Left lobe of liver (tissue), 2 donors: Measurements from ENCODE around the gene ITPRID1. TPM values are rescaled to one million over a fixed set of nuclear protein-coding genes. Genes with fewer than 3 reads are reported as not detected.
"Not testable (repeated sequence)": the region's sequence is repeated elsewhere in the genome, so short reads cannot be mapped to it uniquely, and the experiment has no call there.

Experiments used
- ATAC-seq: fragments of 200-7000 bp; cut with Tn5 transposase; one replicate; pipeline ENCODE4 v1.9.1; 2020; ENCODE audit warnings: mild to moderate bottlenecking, moderate library complexity
- DNase-seq: peaks from one replicate; pipeline ENCODE4 v3.0.0-alpha.2; 2020; ENCODE audit warnings: low spot score
- total RNA-seq: library from RNA; stranded (reverse); gene quantifications from one replicate; pipeline ENCODE4 v1.2.1, GENCODE V29; 2021
- donor health status: DM: no; HTN: no; CAD: no; lungs with moderate emphysema.
- donor health status: DM: no; HTN: yes; CAD: no.

ITPRID1 gene
- total RNA-seq, 1 donor from 2014 or later = not detected

DNA sequence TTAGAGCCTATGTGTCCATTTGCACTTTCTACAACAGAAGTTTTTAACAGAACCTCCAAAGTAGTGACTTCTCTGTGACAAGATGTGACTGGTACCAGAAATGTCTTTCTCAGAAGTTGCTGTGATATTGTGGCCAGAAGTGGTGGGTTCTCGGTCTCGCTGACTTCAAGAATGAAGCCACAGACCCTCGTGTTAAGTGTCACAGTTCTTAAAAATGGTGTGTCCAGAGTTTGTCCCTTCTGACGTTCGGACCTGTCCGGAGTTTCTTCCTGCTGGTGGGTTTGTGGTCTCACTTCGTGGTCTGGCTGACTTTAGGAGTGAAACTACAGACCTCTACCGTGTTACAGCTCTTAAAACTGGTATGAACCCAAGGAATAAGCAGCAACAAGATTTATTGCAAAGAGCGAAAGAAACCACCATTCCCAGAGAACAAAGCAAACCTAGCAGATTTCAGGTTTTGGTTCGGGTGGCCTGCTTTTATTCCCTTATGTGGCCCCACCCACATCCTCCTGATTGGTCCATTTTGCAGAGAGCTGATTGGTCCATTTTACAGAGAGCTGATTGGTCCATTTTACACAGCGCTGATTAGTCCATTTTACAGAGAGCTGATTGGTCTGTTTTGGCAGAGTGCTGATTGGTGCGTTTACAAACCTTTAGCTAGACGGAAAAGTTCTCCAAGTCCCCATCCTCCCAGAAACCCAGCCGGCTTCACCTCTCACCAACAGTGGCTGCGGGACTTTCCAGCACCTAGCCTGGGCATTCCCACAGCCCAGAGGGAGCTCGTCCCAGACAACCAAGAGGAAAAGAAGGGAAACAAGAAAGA lies 3.0 kb downstream of the ITPRID1 start:
- ATAC-seq = no peak

GRCh38 chr7:31517513-31517912 lies 3.6 kb downstream of the ITPRID1 start:
- ATAC-seq (no peak), DNase-seq (no peak)

More for the DNA sequence above, 3.0 kb downstream of the ITPRID1 start:
- DNase-seq = no peak

- DNase-seq (no peak), ATAC-seq (no peak)
Measured at GRCh38 chr7:31518766-31519165, 4.9 kb downstream of the ITPRID1 start.

GRCh38 chr7:31521336-31522010 lies 7.6 kb downstream of the ITPRID1 start:
- DNase-seq (no peak), ATAC-seq (no peak)

- DNase-seq (no peak), ATAC-seq (no peak)
Measured at GRCh38 chr7:31526864-31527263, 13.0 kb downstream of the ITPRID1 start.

- DNase-seq (no peak), ATAC-seq (no peak)
Measured at GRCh38 chr7:31529103-31529502, 15.2 kb downstream of the ITPRID1 start.

DNA sequence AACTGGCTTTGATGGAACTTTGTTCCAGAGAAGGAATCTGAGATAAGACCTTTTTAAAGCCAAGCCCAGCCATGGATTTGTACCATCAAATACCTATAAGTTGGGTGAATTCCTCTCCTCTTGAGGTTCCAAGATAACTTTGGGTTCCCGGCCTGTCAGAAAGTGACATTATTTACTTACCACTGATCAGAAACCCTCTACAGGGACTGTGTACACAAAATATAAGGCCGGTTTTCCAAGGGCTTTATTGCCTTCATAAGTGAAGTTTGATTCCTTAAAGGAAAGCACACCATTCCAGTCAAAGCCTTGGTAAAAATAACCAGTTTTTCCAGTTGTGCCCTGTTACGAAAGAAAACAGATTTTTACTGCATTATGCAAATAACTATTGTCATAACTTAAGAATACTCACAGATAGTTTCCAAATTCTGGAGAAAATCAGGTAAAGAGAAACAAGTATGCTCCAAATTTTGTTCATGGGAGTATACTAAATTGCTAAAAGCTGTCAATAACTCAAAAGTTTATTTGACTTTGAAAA lies 26.8 kb downstream of the ITPRID1 start:
- DNase-seq, ATAC-seq: not testable (repeated sequence)

GRCh38 chr7:31545549-31545948 lies 31.7 kb downstream of the ITPRID1 start:
- no peak for DNase-seq
- no peak for ATAC-seq

- ATAC-seq = no peak
- DNase-seq = no peak
Measured at GRCh38 chr7:31549611-31550010, 35.7 kb downstream of the ITPRID1 start.

DNA sequence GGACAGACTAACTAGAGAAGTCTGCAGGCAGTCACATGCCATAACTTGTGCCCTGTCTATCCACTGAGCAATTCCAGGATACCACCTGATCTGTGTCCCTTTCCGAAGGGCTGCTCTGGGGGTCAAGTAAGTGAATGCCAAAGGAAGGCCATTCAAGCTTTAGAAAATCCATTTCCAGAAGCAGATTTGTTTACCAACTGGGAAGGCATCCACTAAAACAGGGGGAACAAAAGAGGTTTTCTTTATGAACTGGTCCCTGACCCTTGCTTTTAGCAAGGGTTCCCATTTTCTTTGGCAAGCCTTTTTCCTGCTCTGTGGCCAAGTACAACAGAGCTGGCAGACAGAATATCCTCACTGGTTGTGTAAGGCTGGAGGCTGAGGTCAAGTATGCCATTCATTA lies 36.5 kb downstream of the ITPRID1 start:
- DNase-seq = no peak
- no peak for ATAC-seq

- ATAC-seq (no peak), DNase-seq (no peak)
Measured at GRCh38 chr7:31553661-31554081, 39.8 kb downstream of the ITPRID1 start.

- DNase-seq (no peak), ATAC-seq (no peak)
Measured at GRCh38 chr7:31562002-31562401, 48.1 kb downstream of the ITPRID1 start.

DNA sequence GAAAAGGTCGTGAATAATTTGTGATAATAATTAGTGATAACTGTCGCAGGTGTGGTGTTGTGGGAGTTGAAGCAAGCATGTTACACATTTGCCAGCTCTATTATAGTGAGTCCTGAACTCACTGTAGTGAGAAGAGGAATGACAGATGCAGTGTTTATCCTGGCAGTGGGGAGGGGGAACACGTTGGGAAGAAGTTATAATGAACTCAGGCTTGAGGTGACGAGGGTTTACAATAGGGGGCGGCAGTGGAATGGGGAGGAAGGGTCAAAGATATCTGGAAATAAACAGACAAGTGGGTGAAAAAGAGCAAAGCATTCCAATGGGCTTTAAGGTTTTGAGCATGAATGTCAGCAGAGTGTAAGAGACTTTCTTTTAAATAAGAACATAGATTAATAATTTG lies 49.6 kb downstream of the ITPRID1 start:
- no peak for ATAC-seq
- DNase-seq = no peak

DNA sequence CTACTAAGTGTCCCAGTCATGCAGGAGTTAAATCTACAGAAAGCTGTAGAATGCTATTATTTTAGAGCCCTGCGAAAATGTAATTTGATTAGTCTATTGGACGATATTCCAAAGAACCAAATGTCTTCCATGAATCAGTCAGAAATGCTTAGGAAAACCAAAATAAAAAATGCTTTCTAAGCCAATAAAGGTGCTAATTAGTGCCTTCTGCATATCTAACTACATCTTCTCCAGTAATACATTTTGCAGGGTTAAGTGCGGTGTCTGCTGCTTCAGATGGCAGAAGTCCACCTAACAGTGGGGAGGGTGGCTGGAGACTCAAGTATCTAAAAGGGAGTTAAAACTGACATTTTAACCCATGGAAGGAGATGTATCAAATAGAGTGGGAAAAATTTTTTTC lies 50.1 kb downstream of the ITPRID1 start:
- no peak for DNase-seq
- ATAC-seq = no peak

- DNase-seq (no peak), ATAC-seq (no peak)
Measured at GRCh38 chr7:31564661-31565060, 50.8 kb downstream of the ITPRID1 start.

- ATAC-seq = no peak
- DNase-seq = no peak
Measured at GRCh38 chr7:31569528-31569927, 55.6 kb downstream of the ITPRID1 start.

DNA sequence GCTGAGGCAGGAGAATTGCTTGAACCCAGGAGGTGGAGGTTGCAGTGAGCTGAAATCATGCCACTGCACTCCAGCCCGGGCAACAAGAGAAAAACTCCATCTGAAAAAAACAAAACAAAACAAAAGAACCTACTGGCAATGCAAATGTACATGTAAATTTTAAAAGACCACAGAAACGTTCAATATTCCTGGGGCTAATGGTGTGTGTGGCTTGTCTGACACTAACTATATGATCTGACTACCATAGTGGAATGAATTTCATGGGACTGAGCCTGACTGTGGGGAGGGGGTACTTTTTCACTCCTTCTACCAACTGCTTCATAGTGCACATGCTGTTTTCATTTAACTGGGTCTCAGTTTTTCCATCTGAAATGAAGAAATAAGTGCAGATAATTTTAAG lies 69.6 kb downstream of the ITPRID1 start:
- no peak for ATAC-seq

GRCh38 chr7:31583942-31584341 lies 70.1 kb downstream of the ITPRID1 start:
- ATAC-seq (no peak), DNase-seq (no peak)

More for the DNA sequence above, 69.6 kb downstream of the ITPRID1 start:
- DNase-seq = no peak

DNA sequence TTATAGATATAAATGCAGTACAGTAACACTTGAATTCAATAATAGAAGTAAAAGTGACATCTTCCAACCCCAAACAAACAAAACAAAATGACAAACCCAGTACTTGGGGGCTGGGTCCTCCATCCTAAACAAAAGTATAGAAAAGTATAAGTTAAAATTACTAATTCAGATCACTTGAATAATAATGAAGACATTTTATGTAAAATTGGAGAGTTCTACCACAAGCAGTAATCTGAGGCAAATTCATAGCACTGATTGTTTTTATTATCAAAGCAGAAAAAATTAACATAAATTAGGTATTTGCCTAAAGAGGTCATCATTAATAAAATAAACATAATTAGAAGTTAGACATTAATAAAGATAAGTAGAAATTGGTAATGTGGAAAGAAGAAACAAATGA lies 81.5 kb downstream of the ITPRID1 start:
- ATAC-seq = no peak
- DNase-seq = no peak

- ATAC-seq (no peak), DNase-seq (no peak)
Measured at GRCh38 chr7:31602041-31602625, 88.2 kb downstream of the ITPRID1 start.

DNA sequence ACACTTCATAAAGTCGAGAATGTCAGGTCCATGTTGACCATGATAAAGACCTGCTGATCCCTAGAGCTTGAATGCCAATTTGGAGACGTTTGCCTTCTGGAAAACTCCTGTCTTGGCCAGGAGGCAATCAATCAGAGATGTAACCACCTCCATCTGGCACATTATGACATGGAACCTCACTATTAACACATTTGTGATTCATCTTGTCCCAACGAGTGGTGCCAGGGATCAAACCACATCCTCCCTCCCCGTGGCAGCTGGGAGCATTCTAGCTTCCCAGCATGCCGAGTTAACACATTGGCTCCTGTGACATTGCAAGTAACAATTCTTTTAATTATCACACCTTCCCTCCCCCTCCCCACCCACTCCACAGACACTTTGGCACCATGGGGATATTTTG lies 89.2 kb downstream of the ITPRID1 start:
- no peak for DNase-seq
- ATAC-seq = no peak

DNA sequence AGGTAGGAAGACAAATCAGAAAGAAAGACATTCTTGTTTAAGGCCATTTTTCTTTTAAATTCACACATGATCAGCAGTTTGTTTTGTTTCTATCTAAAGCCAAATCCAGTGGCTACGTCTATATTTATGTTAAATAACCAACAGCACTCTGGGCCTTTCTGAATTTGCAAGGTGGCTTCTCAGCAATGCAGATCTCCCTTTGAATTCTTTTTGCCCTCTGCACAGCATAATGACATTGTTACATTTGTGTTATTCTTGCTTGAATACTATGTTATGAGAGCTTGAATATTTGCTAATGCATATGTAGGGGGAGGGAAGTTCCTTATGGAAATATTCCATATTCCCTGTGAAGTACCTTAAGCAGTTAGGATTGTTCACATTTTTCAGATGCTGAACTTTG lies 99.7 kb downstream of the ITPRID1 start:
- ATAC-seq (no peak), DNase-seq (no peak)
